GM19468 (cell line): ENCODE measurements around the gene APOBEC3C.
"Not testable (repeated sequence)": the region's sequence is repeated elsewhere in the genome, so short reads cannot be mapped to it uniquely, and the experiment has no call there.

Experiments used
- ATAC-seq: cut with Tn5 transposase; IDR thresholded peaks from one replicate; pipeline ENCODE4 v1.9.1; 2021; ENCODE audit warnings: mild to moderate bottlenecking, moderate library complexity, moderate number of reproducible peaks; ENCODE audit not compliant: unreplicated experiment; ENCODE audit errors: extremely low read depth

The APOBEC3C gene

DNA sequence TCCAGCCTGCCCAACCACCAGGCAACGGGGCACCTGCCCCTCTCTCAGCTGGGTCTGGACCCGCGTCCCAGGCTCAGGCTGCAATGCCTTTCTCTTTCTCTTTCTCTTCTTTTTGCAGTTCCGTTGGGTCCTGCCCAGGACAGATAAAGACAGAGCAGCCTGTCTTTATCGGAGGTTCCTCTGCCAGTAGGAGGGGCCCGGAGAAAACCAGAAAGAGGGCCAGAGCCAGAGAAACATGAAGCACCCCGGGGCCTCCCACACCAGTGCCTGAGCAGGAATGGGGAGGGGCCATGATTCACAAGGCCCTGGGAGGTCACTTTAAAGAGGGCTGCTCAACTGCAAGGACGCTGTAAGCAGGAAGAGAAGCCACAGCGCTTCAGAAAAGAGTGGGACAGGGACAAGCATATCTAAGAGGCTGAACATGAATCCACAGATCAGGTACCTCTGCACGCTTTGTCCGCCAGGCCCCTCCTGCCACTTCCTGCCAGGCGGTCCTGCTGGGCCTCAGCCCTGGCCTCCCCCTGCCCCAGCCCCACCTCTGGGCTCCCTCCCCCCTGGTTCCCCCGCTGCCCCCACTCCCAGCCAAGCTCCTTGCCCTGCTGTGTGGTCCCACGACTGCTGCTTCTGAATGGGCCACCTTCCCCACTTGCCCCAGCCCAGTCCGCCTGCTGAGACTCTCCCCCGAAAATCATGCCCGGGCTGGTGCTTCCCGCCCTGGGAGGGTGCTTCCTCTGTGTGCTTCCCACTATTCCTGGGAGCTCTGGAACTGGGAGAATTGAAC lies at the start of gene APOBEC3C:
TSS of gene APOBEC3C (plus strand) at position 316 of the 781 bp plus-strand sequence. CDS start at position 422, 106 bp downstream.
- no peak for ATAC-seq

GRCh38 chr22:38964306-38964705 lies 49.8 kb upstream of the APOBEC3C start:
- no peak for ATAC-seq

- ATAC-seq: no peak
These were observed 49.1 kb upstream of the APOBEC3C start for GRCh38 chr22:38964989-38965388.

GRCh38 chr22:38965614-38966379 lies 48.3 kb upstream of the APOBEC3C start:
- no peak for ATAC-seq

- no peak for ATAC-seq
These were observed 47.7 kb upstream of the APOBEC3C start for GRCh38 chr22:38966380-38966702.

GRCh38 chr22:38966942-38967341 lies 47.1 kb upstream of the APOBEC3C start:
- ATAC-seq: no peak

- no peak for ATAC-seq
These were observed 46.3 kb upstream of the APOBEC3C start for GRCh38 chr22:38967451-38968450.

GRCh38 chr22:38968801-38969200 lies 45.3 kb upstream of the APOBEC3C start:
- no peak for ATAC-seq

DNA sequence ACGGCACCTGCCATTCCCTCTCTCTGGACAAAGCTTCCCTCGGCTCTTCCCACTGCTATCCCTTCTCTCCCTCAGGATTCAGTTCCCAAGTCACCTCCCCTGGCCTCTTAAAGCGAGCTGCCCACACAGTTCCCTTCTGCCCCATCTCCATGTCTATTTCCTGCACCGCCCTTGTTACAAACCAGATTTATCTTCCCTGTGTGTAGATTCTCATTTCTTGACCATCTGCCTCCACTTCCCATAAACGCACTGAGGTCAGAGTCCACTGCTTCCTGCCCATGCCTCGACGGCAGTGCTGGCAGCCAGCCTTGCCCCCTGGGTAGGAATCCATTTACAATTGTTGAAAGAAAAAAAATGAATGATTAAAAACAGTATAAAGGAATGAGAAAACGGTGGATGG lies 43.5 kb upstream of the APOBEC3C start:
- no peak for ATAC-seq

GRCh38 chr22:38971202-38971601 lies 42.9 kb upstream of the APOBEC3C start:
- no peak for ATAC-seq

DNA sequence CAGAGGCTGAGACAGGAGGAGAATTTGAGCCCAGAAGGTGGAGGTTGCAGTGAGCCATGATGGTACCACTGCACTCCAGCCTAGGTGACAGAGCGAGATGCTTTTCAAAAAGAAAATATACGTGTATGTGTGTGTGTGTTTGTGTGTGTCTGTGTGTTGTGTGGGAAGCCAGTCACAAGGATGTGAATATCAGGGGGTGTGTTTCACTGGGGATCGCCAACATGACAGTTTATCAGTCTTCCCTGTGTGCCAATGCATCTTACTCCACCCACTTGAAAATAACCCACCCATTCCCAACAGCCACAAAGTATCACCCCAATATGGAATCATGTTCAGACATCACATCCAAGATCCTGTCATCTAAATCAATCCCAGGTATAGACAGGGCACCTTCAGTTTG lies 42.3 kb upstream of the APOBEC3C start:
- no peak for ATAC-seq

GRCh38 chr22:38972558-38972957 lies 41.5 kb upstream of the APOBEC3C start:
- ATAC-seq: no peak

- no peak for ATAC-seq
These were observed 40.5 kb upstream of the APOBEC3C start for GRCh38 chr22:38973289-38974169.

- no peak for ATAC-seq
These were observed 39.8 kb upstream of the APOBEC3C start for GRCh38 chr22:38974170-38974825.

DNA sequence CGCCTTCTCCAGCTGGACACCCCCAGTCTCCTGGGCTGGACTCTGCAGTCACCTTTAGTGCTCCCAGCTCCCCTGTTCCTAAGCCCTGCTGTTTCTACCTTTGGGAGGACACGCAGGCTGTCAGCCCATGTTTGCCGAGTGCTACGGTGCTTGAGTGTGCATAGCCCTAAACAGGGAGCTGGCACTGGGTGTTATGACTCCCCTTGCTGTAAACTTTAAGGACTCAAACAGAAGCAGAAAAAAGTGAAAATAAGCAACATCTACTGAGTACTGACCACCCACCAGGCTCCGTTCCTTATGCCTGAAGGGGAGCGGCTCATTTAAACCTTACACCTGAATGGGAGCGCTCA lies 39.3 kb upstream of the APOBEC3C start:
- no peak for ATAC-seq

DNA sequence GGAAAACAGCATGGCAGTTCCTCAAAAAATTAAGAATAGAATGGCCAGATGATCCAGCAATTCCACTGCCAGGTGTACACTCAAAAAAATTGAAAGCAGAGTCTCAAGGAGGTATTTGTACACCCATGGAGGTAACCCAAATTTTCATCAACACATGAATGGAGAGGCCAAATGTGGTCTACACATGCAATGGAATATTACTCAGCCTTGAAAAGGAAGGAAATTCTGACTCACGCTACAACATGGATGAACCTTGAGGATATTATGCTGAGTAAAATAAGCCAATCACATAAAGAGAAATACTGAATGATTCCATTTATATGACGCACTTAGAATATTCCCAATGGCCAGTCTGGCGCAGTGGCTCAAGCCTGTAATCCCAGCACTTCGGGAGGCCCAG lies 36.8 kb upstream of the APOBEC3C start:
- not testable (repeated sequence) for ATAC-seq

- not testable (repeated sequence) for ATAC-seq
These were observed 33.5 kb upstream of the APOBEC3C start for GRCh38 chr22:38980587-38980986.

DNA sequence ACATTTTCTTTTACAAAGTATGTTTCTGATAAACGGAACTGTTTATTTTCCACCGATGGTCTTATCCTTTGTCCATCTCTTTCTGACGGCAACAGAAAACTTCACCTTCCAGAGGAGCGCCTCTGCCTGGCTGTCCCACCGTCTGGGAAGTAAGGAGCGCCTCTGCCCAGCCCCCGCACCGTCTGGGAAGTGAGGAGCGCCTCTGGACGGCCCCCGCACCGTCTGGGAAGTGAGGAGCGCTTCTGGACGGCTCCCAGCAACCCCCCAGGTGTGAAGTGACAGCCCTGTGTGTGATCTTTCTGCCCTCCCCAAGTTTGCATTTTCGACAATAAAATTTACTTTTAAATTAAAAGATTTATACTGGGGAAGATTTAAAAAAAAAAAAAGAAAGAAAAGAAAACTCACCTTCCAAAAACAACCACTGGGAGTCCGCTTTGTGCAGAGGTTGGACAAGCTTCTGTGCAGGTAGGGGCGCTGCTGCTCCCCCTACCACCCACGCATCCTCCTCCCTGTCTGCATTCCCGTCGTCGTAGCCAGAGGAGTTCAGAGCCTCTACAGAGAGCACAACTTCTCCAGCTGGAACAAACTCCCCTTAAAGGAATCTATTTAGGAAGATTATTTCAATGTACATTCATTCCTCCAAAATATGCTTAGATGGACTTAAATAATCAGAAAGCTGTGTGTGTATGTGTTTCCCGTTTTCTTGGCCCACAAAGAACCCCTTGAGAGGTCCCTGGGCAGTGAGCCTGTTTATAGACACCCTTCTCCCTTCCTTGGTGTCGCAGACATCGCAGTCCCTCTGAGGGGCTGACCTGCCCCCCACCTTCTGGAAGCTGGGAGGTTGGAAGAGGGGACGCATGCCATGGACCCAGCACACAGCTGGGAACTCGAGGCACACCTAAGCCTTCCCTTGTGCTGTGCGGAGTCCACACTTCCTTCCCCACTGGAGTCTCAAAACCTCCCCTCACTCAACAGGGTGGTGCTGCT lies 32.8 kb upstream of the APOBEC3C start:
- no peak for ATAC-seq
